Measurements from ENCODE around the gene HACD2. TPM values are rescaled to one million over a fixed set of nuclear protein-coding genes. Genes with fewer than 3 reads are reported as not detected.

The HACD2 gene
- polyA plus RNA-seq, 3 donors: 12.9 to 17.1 (median 15.1) TPM

GRCh38 chr3:123457841-123458240 lies 127.0 kb downstream of the HACD2 start:
- H2AFZ ChIP-seq (ENCODE audit: insufficient read depth, low read depth, low read length, poor library complexity, severe bottlenecking): no peak overlapping the region
- no peaks in the 10 kb centered on the region for H4K20me1 ChIP-seq (ENCODE audit: insufficient read depth, low read length)
- no peaks in the 10 kb centered on the region for H3K79me2 ChIP-seq (ENCODE audit: insufficient read depth, low read length)
- peaks cover 6 to 14% of the 10 kb centered on the region in 2 donors for H3K27me3 ChIP-seq (ENCODE audit: control insufficient read depth in 2 of 2, insufficient read depth in 2 of 2, low read length in 2 of 2)
- no peak for TF ChIP-seq CTCF (IDR thresholded peaks at IDR 0.05)
- no peak overlapping the region for H3K9ac ChIP-seq (ENCODE audit: insufficient read depth, low read length, poor library complexity, severe bottlenecking)
- Mint-ChIP-seq H3K27me3 (ENCODE audit: low read depth in 3 of 3) (peaks cover 13 to 31% (median 26%) of the 10 kb centered on the region in 3 donors), H3K36me3 (no peaks in the 10 kb centered on the region), H3K27ac (no peak overlapping the region), H3K4me1 (peaks cover 15% of the 10 kb centered on the region), H3K9me3 (no peaks in the 10 kb centered on the region), H3K4me3 (no peak overlapping the region)
- no peak overlapping the region for H3K4me3 ChIP-seq (replicated peaks in 1 of 3; ENCODE audit: low read depth in 2 of 3, low read length in 3 of 3)
- peaks cover 0 to 8% of the 10 kb centered on the region in 2 donors for H3K4me1 ChIP-seq (ENCODE audit: control insufficient read depth in 1 of 2, insufficient read depth in 2 of 2, low read length in 2 of 2)
- H3K9me3 ChIP-seq (replicated peaks in 1 of 2; ENCODE audit: control insufficient read depth in 1 of 2, insufficient read depth in 1 of 2, low read length in 2 of 2): no peaks in the 10 kb centered on the region
- H3K4me2 ChIP-seq (replicated peaks; ENCODE audit: extremely low read depth, low read length, poor library complexity, severe bottlenecking): no peak overlapping the region
- no peaks in the 10 kb centered on the region for H3K36me3 ChIP-seq (replicated peaks in 1 of 2; ENCODE audit: control insufficient read depth in 1 of 2, insufficient read depth in 2 of 2, low read length in 2 of 2)
- no peak overlapping the region for H3K27ac ChIP-seq (ENCODE audit: low read depth in 1 of 2, low read length in 2 of 2)
- intact Hi-C loops (cut with micrococcal nuclease): no loop called here
- no peak for DNase-seq
- no CpG with 5 or more reads among the region's 1 CpG for WGBS (ENCODE audit: insufficient coverage)

GRCh38 chr3:123453675-123454074 lies 131.2 kb downstream of the HACD2 start:
- Mint-ChIP-seq H3K27ac (no peak overlapping the region), H3K27me3 (ENCODE audit: low read depth in 3 of 3) (peaks cover 39 to 61% (median 51%) of the 10 kb centered on the region in 3 donors), H3K4me1 (peaks cover 3% of the 10 kb centered on the region), H3K4me3 (no peak overlapping the region), H3K36me3 (no peaks in the 10 kb centered on the region), H3K9me3 (peaks cover 0 to 10% (median under 1%) of the 10 kb centered on the region in 7 donors)
- Histone ChIP-seq H3K9ac (ENCODE audit: insufficient read depth, low read length, poor library complexity, severe bottlenecking) (no peak overlapping the region), H3K27me3 (ENCODE audit: control insufficient read depth in 2 of 2, insufficient read depth in 2 of 2, low read length in 2 of 2) (peaks cover 27 to 38% of the 10 kb centered on the region in 2 donors), H2AFZ (ENCODE audit: insufficient read depth, low read depth, low read length, poor library complexity, severe bottlenecking) (no peak overlapping the region), H3K4me1 (ENCODE audit: control insufficient read depth in 1 of 2, insufficient read depth in 2 of 2, low read length in 2 of 2) (peaks cover 6 to 12% of the 10 kb centered on the region in 2 donors), H4K20me1 (ENCODE audit: insufficient read depth, low read length) (no peaks in the 10 kb centered on the region), H3K4me3 (replicated peaks in 1 of 3; ENCODE audit: low read depth in 2 of 3, low read length in 3 of 3) (no peak overlapping the region), H3K79me2 (ENCODE audit: insufficient read depth, low read length) (no peaks in the 10 kb centered on the region), H3K9me3 (replicated peaks in 1 of 2; ENCODE audit: control insufficient read depth in 1 of 2, insufficient read depth in 1 of 2, low read length in 2 of 2) (peaks cover 0 to 5% of the 10 kb centered on the region in 2 donors), H3K36me3 (replicated peaks in 1 of 2; ENCODE audit: control insufficient read depth in 1 of 2, insufficient read depth in 2 of 2, low read length in 2 of 2) (no peaks in the 10 kb centered on the region), H3K27ac (ENCODE audit: low read depth in 1 of 2, low read length in 2 of 2) (no peak overlapping the region), H3K4me2 (replicated peaks; ENCODE audit: extremely low read depth, low read length, poor library complexity, severe bottlenecking) (no peak overlapping the region)
- DNase-seq: no peak
- intact Hi-C loops (cut with micrococcal nuclease): no loop called here
- TF ChIP-seq CTCF (IDR thresholded peaks at IDR 0.05): no peak
- WGBS (ENCODE audit: insufficient coverage): 88% methylated on average over 2 of the region's 3 CpGs

All from CD14-positive monocyte (primary cell).